DMS153 treated with DMSO at 0.1 percent for 48 hours (cell line): ENCODE data around the gene MAGEL2.

Source experiments
- DNase-seq: peaks from one replicate; lab custom pipeline; 2025; ENCODE audit not compliant: unreplicated experiment; lab: John Stamatoyannopoulos, UW

The MAGEL2 gene

DNA sequence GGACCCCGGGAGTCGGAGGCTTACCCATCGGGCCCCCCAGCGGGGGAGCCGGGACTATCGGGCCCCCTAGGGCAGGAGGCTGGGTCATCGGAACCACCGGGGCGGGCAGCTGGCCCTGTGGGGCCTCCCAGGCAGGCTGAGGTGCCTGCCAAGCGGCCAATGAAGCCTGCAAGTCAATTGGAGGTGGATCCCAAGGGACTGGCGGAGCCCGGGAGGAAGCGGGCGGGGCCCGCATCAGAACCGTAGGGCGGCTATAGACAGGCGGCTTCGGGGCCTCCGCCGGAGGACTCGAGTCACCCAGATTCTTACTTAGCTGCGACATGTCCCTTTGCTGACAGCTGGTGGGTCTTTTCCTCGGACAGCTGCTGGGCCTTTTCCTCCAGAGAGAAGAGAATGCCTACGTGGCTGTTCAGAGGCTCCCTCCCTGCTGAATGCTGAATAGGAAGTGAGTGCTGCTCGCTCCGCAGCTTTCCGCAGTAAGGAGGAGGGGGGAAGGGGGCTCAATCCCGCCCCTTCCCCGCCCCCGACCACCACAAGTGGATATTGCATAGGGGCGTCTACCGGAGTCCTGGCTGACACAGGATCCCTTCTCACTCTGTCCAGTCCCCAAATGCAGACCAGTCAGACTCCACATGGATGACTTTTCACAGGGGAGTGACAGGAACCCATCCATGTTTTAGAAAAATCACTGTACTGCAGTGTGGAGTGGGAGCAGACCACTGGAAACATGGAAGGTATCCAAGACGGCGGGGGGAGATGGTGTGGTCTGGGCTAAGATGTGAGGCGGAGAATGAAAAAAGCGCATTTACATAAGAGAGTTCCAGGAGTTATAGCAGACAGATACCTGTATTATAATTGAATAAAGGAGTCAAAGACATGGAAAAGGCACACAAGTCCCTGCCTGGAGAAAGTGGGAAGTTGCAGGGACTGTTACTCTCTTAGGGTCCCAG lies at the start of gene MAGEL2:
MAGEL2 (minus strand) TSS at position 447 of the 950 bp plus-strand sequence; CDS start at position 322, 125 bp downstream.
- DNase-seq = no peak

- no peak for DNase-seq
Measured at GRCh38 chr15:23695282-23695681, 47.6 kb upstream of the MAGEL2 start.

- DNase-seq = no peak
Measured at GRCh38 chr15:23694592-23694991, 46.9 kb upstream of the MAGEL2 start.

GRCh38 chr15:23690450-23690852 lies 42.8 kb upstream of the MAGEL2 start:
- no peak for DNase-seq

- DNase-seq = no peak
Measured at GRCh38 chr15:23690015-23690414, 42.3 kb upstream of the MAGEL2 start.

GRCh38 chr15:23687143-23687470 lies 39.4 kb upstream of the MAGEL2 start, which contains the start of gene NDN:
Gene NDN, minus strand, starts transcription at chr15:23687305. Its CDS starts 88 bp downstream, at chr15:23687217.
- no peak for DNase-seq

- DNase-seq = no peak
Measured at GRCh38 chr15:23686466-23687142, 38.9 kb upstream of the MAGEL2 start.

DNA sequence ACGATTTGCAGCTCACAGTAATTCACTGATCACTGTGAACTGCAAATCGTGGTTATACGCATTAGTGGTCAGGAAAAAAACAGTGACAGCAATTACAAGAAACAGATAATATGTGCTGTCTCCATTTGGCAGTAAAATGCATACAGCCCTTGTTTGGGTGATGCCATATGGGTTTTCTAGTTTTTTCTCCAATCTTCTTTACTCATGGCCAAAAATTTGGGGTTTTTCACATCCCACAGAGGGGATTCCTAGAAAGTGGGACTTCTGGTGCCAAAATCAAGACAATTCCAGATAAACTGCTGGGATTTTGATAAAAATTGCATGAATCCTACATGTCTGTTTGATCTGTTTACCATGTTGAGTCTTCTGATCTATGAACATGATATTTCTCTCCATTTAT lies 23.8 kb upstream of the MAGEL2 start:
- no peak for DNase-seq

DNA sequence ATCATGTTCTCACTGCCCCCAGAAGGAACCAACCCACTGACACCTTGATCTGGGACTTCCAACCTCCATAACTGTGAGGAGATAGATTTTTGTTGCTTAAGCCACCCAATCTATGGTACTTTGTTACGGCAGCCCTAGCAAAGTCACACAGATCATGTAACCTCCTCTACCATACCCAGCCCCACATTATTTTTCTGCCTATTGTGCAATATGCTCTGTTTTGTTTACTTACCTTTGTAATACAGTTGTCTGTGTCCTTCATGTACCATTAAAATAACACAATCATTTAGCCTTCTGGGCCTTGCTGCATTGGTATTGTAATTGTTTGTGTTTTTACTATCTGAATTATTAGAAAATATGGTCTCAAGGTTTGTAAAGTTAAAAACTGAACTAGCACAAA lies 23.3 kb upstream of the MAGEL2 start:
- no peak for DNase-seq

GRCh38 chr15:23663232-23663631 lies 15.6 kb upstream of the MAGEL2 start:
- DNase-seq = no peak

- no peak for DNase-seq
Measured at GRCh38 chr15:23648920-23649515, 1.4 kb upstream of the MAGEL2 start.

DNA sequence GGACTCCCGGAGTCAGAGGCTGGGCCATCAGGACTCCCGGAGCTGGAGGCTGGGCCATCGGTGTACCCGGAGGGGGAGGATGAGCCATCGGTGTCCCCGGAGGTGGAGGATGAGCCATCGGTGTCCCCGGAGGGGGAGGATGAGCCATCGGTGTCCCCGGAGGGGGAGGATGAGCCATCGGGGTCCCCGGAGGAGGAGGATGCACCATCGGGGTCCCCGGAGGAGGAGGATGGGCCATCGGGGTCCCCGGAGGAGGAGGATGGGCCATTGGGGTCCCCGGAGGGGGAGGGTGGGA lies 719 bp downstream of the MAGEL2 start:
- DNase-seq = no peak

DNA sequence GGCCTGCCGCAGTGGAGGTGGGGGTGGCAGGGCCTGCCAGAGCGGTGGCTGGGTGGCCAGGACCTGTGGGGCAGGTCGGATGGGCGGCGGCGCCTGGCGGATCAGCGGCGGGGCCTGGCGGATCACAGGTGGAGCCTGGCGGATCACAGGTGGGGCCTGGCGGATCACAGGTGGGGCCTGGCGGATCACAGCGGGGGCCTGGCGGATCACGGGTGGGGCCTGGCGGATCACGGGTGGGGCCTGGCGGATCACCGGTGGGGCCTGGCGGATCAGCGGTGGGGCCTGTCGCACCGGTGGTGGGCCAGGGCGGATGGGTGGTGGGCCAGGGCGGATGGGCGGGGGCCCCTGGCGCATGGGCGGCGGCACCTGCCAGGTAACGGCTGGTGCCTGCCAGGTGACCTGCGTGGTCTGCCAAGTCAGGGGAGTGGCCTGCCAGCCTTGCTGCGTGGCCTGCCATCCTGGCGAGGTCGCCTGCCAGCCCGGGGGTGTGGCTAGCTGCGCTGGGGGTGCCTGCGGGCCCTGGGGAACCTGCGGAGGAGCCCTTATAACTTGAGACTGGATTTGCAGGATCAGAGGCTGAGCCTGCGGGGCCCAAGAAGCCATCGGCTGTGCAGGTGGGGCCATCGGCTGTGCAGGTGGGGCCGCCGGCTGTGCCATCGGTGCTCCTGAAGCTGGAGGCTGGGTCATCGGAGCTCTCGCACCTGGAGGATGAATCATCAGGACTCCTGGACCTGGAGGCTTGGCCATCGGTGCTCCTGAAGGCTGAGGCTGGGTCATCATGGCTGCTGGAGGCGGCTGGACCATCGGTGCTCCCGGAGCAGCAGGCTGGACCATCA lies 1.3 kb downstream of the MAGEL2 start:
- DNase-seq = no peak

DNA sequence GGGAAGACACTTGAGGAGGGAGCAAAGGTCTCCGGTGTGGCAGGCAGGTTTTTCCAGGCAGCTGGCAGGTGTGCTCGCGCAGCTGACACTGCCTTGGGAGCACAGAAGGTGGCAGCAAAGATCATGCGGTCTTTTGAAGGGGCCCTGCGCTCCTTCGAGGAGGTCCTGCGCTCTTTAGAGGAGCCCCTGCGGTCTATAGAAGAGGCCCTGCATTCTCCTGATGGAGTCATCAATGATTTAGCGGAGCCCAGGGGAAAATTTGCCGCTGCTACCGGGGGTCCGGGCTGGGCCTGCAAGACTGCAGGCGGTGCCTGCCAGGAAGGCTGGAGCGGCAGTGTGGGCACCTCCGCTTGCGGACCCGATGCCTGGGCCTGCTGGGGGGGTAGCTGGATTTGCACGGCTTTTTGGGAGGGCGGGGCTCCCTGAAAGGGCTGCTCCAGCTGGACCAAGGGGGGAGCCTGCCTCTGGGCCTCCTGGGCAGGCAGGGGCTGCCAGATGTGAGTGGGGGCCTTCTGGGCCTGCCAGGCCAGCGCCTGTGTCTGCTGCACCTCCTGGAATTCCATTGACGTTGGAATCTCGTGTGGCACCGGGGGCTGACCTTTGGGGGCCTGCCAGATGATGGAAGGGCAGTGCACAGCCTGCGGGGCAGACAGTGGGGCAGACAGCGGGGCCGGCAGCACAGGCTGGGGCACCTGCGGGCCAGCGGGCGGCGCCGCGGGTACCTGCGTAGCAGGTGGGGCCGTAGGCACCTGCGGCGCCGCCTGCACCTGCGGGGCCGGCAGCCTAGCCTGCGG lies 2.1 kb downstream of the MAGEL2 start:
- no peak for DNase-seq

DNA sequence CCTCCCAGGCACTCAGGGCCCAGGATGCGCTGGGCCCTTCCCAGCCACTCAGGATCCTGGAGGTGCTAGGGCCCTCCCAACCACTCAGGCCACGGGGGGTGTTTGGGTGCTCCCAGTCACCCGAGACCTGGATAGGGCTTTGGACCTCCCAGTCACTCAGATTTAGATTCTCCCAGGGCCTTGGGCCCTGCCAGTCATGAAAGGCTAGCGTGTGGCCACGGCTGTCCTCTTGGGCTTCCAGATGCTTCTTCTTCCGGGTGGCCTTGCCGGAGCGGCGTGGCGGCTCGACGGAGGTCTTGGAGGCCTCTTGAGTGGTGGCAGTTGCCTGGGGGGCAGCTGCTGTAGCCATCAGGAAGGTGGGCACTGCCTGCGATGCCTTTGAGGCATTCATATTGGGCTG lies 2.8 kb downstream of the MAGEL2 start:
- no peak for DNase-seq

- peak; percentile 4 for DNase-seq
Measured at GRCh38 chr15:23642413-23643044, 5.1 kb downstream of the MAGEL2 start.

DNA sequence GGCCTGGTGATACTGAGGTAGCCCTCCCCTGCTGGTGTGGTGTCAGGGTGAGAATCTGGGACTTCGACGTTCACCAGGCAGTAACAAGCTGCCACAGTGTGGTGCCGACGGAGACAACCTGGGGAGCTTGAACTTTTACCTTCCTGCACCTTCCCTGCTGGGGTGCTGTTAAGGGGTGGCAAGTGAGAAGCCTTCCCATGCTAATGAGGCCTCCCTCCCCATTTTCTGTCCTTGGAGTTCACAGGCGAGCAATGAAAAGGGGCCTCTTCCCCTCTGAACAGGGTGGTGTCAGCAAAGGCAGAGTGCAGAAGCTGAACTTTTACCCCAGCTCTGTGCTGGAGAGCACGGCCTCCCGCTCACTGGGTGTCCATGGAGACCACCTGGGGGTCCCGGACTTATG lies 13.5 kb downstream of the MAGEL2 start:
- DNase-seq = no peak

- no peak for DNase-seq
Measured at GRCh38 chr15:23629234-23629805, 18.3 kb downstream of the MAGEL2 start.

DNA sequence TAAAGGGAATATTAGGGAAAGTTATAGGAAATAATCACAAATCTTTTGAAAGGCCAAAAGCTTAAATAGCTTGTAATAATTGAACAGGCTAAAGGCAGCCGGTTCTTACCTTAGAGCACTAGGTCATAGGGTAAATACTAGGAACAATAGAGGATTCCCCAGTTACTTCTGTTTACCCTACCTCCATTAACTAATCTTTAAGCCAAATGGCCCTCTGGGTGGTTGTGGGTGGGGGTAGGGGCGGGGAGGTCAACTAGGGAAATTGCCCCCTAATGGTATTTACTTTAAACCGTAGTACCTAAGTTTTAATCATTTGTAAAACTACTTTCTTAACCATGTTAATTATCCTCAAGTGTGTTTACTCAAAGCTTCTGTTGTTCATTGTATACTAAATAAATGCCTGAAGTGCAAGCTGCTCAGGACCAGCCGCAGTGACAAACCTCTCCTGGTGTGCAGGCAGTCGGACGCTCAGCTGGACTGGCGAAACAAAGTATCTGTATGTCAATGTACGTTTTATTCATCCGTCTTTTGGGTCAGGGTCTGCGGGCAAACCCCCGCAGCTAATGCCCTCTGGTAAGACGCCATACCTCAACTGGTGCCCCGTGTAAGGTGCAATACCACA lies 18.9 kb downstream of the MAGEL2 start:
- no peak for DNase-seq
